ENCODE measurements around the gene SUPT20H.
A peak's percentile ranks its signal among the peaks of the same experiment; 100 is the strongest.

The SUPT20H gene

DNA sequence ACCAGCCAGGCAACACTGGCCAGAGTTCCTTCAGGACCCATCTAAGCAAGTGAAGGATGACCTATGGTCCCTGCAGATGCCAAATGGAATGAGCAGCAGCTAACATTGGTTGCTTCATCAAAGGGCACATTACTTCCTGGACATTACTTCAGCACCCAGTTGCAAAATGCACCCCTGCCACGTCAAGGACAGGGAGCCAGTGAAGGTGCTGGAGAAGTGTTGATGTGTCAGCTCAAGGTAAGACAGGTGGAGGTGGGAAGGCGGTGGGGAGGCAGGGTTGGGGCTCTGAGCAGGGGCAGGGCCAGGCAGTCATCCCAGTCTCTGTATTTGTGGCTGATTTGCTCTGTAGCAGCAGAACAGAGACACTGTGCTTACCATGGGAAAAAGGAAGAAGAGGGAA lies 31.4 kb upstream of the SUPT20H start:
- TF ChIP-seq CTCF (conservative IDR thresholded peaks at IDR 0.05; ENCODE audit: control insufficient read depth, insufficient read depth, low read depth, low read length), result no peak
- H3K4me3 ChIP-seq (ENCODE audit: control insufficient read depth, low read depth, low read length), result no peak overlapping the region
- no peak for DNase-seq (ENCODE audit: low read depth)

DNA sequence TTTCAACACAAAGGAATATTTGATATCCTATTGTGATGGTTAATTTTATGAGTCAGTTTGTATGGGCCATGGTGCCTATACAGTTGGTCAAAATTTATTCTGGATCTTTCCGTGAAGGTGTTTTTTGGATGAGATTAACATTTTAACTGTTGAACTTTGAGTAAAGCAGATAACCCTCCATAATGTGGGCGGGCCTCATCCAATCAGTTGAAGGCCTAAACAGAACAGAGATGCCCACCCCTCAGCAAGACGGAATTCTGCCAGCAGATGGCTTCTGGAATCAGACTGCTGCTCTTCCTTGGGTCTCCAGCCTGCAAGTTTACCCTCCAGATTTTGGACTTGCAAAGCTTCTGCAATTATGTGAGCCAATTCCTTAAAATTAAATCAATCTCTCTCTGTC lies 30.0 kb upstream of the SUPT20H start:
- no peak for TF ChIP-seq CTCF (conservative IDR thresholded peaks at IDR 0.05; ENCODE audit: control insufficient read depth, insufficient read depth, low read depth, low read length)
- no peak for DNase-seq (ENCODE audit: low read depth)

GRCh38 chr13:37087486-37087885 lies 28.0 kb upstream of the SUPT20H start:
- H3K4me3 ChIP-seq (ENCODE audit: control insufficient read depth, low read depth, low read length), result no peak overlapping the region
- no peak for TF ChIP-seq CTCF (conservative IDR thresholded peaks at IDR 0.05; ENCODE audit: control insufficient read depth, insufficient read depth, low read depth, low read length)
- no peak for DNase-seq (ENCODE audit: low read depth)

More for the DNA sequence above, 30.0 kb upstream of the SUPT20H start:
- no peak overlapping the region for H3K4me3 ChIP-seq (ENCODE audit: control insufficient read depth, low read depth, low read length)

GRCh38 chr13:37085606-37086005 lies 26.1 kb upstream of the SUPT20H start:
- H3K4me3 ChIP-seq (ENCODE audit: control insufficient read depth, low read depth, low read length), result no peak overlapping the region
- TF ChIP-seq CTCF (conservative IDR thresholded peaks at IDR 0.05; ENCODE audit: control insufficient read depth, insufficient read depth, low read depth, low read length), result no peak
- peak; percentile 61 for DNase-seq (ENCODE audit: low read depth)

GRCh38 chr13:37076818-37077217 lies 17.3 kb upstream of the SUPT20H start:
- no peak overlapping the region for H3K4me3 ChIP-seq (ENCODE audit: control insufficient read depth, low read depth, low read length)
- DNase-seq (ENCODE audit: low read depth), result no peak
- no peak for TF ChIP-seq CTCF (conservative IDR thresholded peaks at IDR 0.05; ENCODE audit: control insufficient read depth, insufficient read depth, low read depth, low read length)

DNA sequence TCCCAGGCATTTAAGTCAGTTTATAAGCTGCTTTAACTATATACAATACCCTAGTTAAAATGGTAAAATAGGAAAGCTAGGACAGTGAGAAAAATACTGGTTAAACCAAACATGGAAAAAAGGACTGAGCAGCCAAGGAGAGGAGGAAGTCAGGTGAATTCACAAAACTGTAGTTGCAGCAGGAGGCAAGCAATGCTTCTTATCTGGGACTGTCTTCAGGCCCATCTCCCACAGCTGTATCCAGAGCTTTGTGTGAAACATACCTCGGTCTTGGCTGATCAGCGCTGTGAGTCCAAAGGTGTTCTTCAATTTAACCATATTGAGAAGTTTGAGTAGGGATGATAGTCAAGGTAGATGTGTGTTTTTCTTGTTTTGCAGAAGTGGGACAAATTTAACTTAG lies 15.7 kb upstream of the SUPT20H start:
- no peak overlapping the region for H3K4me3 ChIP-seq (ENCODE audit: control insufficient read depth, low read depth, low read length)
- no peak for TF ChIP-seq CTCF (conservative IDR thresholded peaks at IDR 0.05; ENCODE audit: control insufficient read depth, insufficient read depth, low read depth, low read length)
- no peak for DNase-seq (ENCODE audit: low read depth)

DNA sequence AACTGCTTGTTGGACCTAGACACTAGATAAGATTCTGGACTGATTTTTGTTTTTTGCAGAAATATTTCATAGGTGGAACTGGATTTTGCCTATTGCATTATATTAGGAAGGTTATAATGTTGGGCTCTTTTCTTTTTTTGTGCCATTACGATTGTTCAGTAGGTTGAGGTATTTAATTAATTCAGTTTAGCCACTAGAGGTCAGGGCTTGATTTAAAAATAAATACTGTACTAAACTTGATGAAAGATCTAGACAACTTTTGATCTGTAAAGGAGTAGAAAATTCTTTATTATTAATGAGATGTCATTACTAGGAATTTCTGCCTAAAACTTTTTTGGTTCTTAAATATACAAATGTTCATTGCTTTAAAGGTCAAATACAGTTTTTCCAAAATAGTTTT lies 15.2 kb upstream of the SUPT20H start:
- peak; percentile 55 for DNase-seq (ENCODE audit: low read depth)
- TF ChIP-seq CTCF (conservative IDR thresholded peaks at IDR 0.05; ENCODE audit: control insufficient read depth, insufficient read depth, low read depth, low read length), result peak; percentile 37
- no peak overlapping the region for H3K4me3 ChIP-seq (ENCODE audit: control insufficient read depth, low read depth, low read length)
